ENCODE measurements around the gene TSR3.

The TSR3 gene

GRCh38 chr16:1299868-1300203, 51.8 kb downstream of the TSR3 start:
- H3K27ac ChIP-seq (replicated peaks): no peak overlapping the region
- TF ChIP-seq GABPA (IDR thresholded peaks at IDR 0.05; ENCODE audit: low read depth): no peak
- TF ChIP-seq REST (IDR thresholded peaks at IDR 0.05; ENCODE audit: insufficient replicate concordance, low read depth): no peak
- TF ChIP-seq SPI1 (IDR thresholded peaks at IDR 0.05; ENCODE audit: borderline replicate concordance, low read depth): no peak
- no peak for TF ChIP-seq POLR2AphosphoS5 (IDR thresholded peaks at IDR 0.05; ENCODE audit: low read depth)
- TF ChIP-seq CTCF (IDR thresholded peaks at IDR 0.05; ENCODE audit: insufficient read depth, low read length): no peak
- H3K27me3 ChIP-seq (ENCODE audit: insufficient read depth, poor library complexity, severe bottlenecking): no peaks in the 10 kb centered on the region
- no peak overlapping the region for H3K4me3 ChIP-seq (replicated peaks; ENCODE audit: insufficient read depth, low read length)
- no peak for DNase-seq (ENCODE audit: low read depth in 1 of 2, low spot score in 1 of 2)

All from HL-60 (cell line).